Smooth muscle cell (in vitro differentiated cells): Measurements from ENCODE around the gene MYZAP. TPM values are rescaled to one million over a fixed set of nuclear protein-coding genes. Genes with fewer than 3 reads are reported as not detected.
"Not testable (repeated sequence)": the region's sequence is repeated elsewhere in the genome, so short reads cannot be mapped to it uniquely, and the experiment has no call there.

Experiments
- DNase-seq: peaks from one replicate; lab custom pipeline; 2025; ENCODE audit not compliant: unreplicated experiment; lab: John Stamatoyannopoulos, UW
- H2AFZ ChIP-seq: fragments of 200-600 bp; sonication (generic); 2 replicates; pipeline ENCODE4 v1.6.0; 2016; ENCODE audit warnings: antibody characterized with exemption, low read depth, mild to moderate bottlenecking
- H3F3A ChIP-seq: fragments of 200-600 bp; sonication (generic); 2 replicates; pipeline ENCODE4 v1.6.0; 2017; ENCODE audit warnings: antibody characterized with exemption, low read depth
- H3K27ac ChIP-seq: fragments of 200-600 bp; sonication (generic); 2 replicates; pipeline ENCODE4 v1.5.1; 2016; ENCODE audit warnings: low read depth, mild to moderate bottlenecking
- H3K27me3 ChIP-seq: fragments of 200-600 bp; sonication (generic); 2 replicates; pipeline ENCODE4 v1.6.1; 2016; ENCODE audit warnings: low read depth, mild to moderate bottlenecking
- H3K36me3 ChIP-seq: fragments of 200-600 bp; sonication (generic); 2 replicates; pipeline ENCODE4 v1.5.1; 2016; ENCODE audit warnings: low read depth
- H3K4me1 ChIP-seq: fragments of 200-600 bp; sonication (generic); 2 replicates; pipeline ENCODE4 v1.5.1; 2016; ENCODE audit warnings: low read depth
- H3K4me2 ChIP-seq: fragments of 200-600 bp; sonication (generic); 2 replicates; pipeline ENCODE4 v1.6.0; 2016; ENCODE audit warnings: mild to moderate bottlenecking
- H3K4me3 ChIP-seq: fragments of 200-600 bp; sonication (generic); 2 replicates; pipeline ENCODE4 v1.5.1; 2016; ENCODE audit warnings: mild to moderate bottlenecking
- H3K79me2 ChIP-seq: fragments of 200-600 bp; sonication (generic); 2 replicates; pipeline ENCODE4 v1.6.0; 2016; ENCODE audit warnings: low read depth, mild to moderate bottlenecking
- H3K9ac ChIP-seq: fragments of 200-600 bp; sonication (generic); 2 replicates; pipeline ENCODE4 v1.6.0; 2016; ENCODE audit warnings: low read depth
- H3K9me3 ChIP-seq: fragments of 200-600 bp; sonication (generic); replicated peaks from 2 replicates; pipeline ENCODE4 v1.5.1; 2016; ENCODE audit warnings: low read depth
- H4K20me1 ChIP-seq: fragments of 200-600 bp; sonication (generic); 2 replicates; pipeline ENCODE4 v1.6.0; 2016; ENCODE audit warnings: low read depth
- CTCF ChIP-seq: fragments of 200-600 bp; sonication (generic); IDR thresholded peaks from 2 replicates; pipeline ENCODE4 v1.5.1; 2017; ENCODE audit warnings: borderline replicate concordance, mild to moderate bottlenecking, antibody characterized with exemption; ENCODE audit not compliant: insufficient read depth, poor library complexity, severe bottlenecking
- WGBS: methylation state at CpG from one replicate; pipeline ENCODE4 v1.1.7; 2016; ENCODE audit warnings: low lambda C conversion rate; 5-methylcytosine and 5-hydroxymethylcytosine counted together
- polyA plus RNA-seq: library from polyadenylated mRNA; unstranded; fragments of >200 nt; fragmentation: Nextera tagmentation; extraction: Ambion mirVana; gene quantifications from 2 replicates; pipeline ENCODE4 v1.2.1, GENCODE V29; 2016
- total RNA-seq: library from RNA; depleted of rRNA; stranded (reverse); fragments of >200 nt; gene quantifications from 2 replicates; pipeline ENCODE4 v1.2.3, GENCODE V29; 2014

The MYZAP gene
- total and polyA plus RNA-seq, 2 experiments from 2014 or later: 0.09 to 0.65 TPM

- no peak overlapping the region for H3K9ac ChIP-seq
- no peak for TF ChIP-seq CTCF
- no peak overlapping the region for H3K4me2 ChIP-seq
- no peak overlapping the region for H3K27ac ChIP-seq
- H4K20me1 ChIP-seq: no peaks in the 10 kb centered on the region
- H3K4me3 ChIP-seq: no peak overlapping the region
- no peaks in the 10 kb centered on the region for H3K27me3 ChIP-seq
- H3K4me1 ChIP-seq: no peaks in the 10 kb centered on the region
- WGBS: 94% methylated on average over 7 of the region's 7 CpGs
- H2AFZ ChIP-seq: no peak overlapping the region
- no peaks in the 10 kb centered on the region for H3K36me3 ChIP-seq
- H3K9me3 ChIP-seq: no peaks in the 10 kb centered on the region
- DNase-seq: no peak
- no peaks in the 10 kb centered on the region for H3F3A ChIP-seq
- H3K79me2 ChIP-seq: no peaks in the 10 kb centered on the region
These were observed 19.4 kb downstream of the MYZAP start for GRCh38 chr15:57611123-57611522.

- Histone ChIP-seq H3K36me3 (no peaks in the 10 kb centered on the region), H3K4me3 (no peak overlapping the region), H3K9ac (no peak overlapping the region), H3K27ac (no peak overlapping the region), H3F3A (no peaks in the 10 kb centered on the region), H3K27me3 (no peaks in the 10 kb centered on the region), H4K20me1 (no peaks in the 10 kb centered on the region), H3K79me2 (no peaks in the 10 kb centered on the region), H2AFZ (no peak overlapping the region), H3K9me3 (no peaks in the 10 kb centered on the region), H3K4me1 (no peaks in the 10 kb centered on the region), H3K4me2 (no peak overlapping the region)
- no peak for DNase-seq
- WGBS: 75% methylated on average over 3 of the region's 3 CpGs
- TF ChIP-seq CTCF: no peak
These were observed 20.2 kb downstream of the MYZAP start for GRCh38 chr15:57611938-57612337.

GRCh38 chr15:57614241-57614640 is 22.5 kb downstream of the MYZAP start:
- no peaks in the 10 kb centered on the region for H3K9me3 ChIP-seq

GRCh38 chr15:57615951-57616496 is 24.3 kb downstream of the MYZAP start:
- not testable (repeated sequence) for H3K4me3 ChIP-seq, DNase-seq, H4K20me1 ChIP-seq, H3K27me3 ChIP-seq, H3K4me2 ChIP-seq, H2AFZ ChIP-seq, H3K9ac ChIP-seq, H3K36me3 ChIP-seq, H3K4me1 ChIP-seq, H3F3A ChIP-seq, H3K27ac ChIP-seq, H3K9me3 ChIP-seq, H3K79me2 ChIP-seq
- WGBS: 90% methylated on average over 8 of the region's 8 CpGs

More at GRCh38 chr15:57614241-57614640, 22.5 kb downstream of the MYZAP start:
- H3K36me3 ChIP-seq: no peaks in the 10 kb centered on the region
- H2AFZ ChIP-seq: no peak overlapping the region
- no peak overlapping the region for H3K27ac ChIP-seq
- WGBS: 84% methylated on average over 7 of the region's 7 CpGs
- no peaks in the 10 kb centered on the region for H3F3A ChIP-seq
- H3K79me2 ChIP-seq: no peaks in the 10 kb centered on the region
- no peak overlapping the region for H3K4me2 ChIP-seq
- H4K20me1 ChIP-seq: no peaks in the 10 kb centered on the region
- no peak for TF ChIP-seq CTCF
- H3K4me3 ChIP-seq: no peak overlapping the region
- DNase-seq: no peak
- no peak overlapping the region for H3K9ac ChIP-seq
- H3K4me1 ChIP-seq: no peaks in the 10 kb centered on the region
- H3K27me3 ChIP-seq: no peaks in the 10 kb centered on the region
